GM23338 (cell line): ENCODE measurements around the gene PLPP7. TPM values are rescaled to one million over a fixed set of nuclear protein-coding genes. Genes with fewer than 3 reads are reported as not detected.

Source experiments
- ATAC-seq: fragments of 200-7000 bp; cut with Tn5 transposase; 3 replicates; pipeline ENCODE4 v1.9.1; 2020
- DNase-seq: peaks from one replicate; pipeline ENCODE4 v3.0.0-alpha.2; 2015; ENCODE audit warnings: low spot score
- H2AFZ ChIP-seq: fragments of 200-600 bp; sonication (generic); 2 replicates; pipeline ENCODE4 v1.8.0; 2016; ENCODE audit warnings: antibody characterized with exemption, mild to moderate bottlenecking, moderate library complexity
- H3F3A ChIP-seq: fragments of 200-600 bp; sonication (generic); replicated peaks from 2 replicates; pipeline ENCODE4 v1.8.0; 2017; ENCODE audit warnings: antibody characterized with exemption, mixed run types, low read depth
- H3K27ac ChIP-seq: fragments of 200-600 bp; sonication (generic); 2 replicates; pipeline ENCODE4 v1.6.1; 2016; ENCODE audit warnings: low read depth
- H3K27me3 ChIP-seq: fragments of 200-600 bp; sonication (generic); 2 replicates; pipeline ENCODE4 v1.8.0; 2016; ENCODE audit warnings: mild to moderate bottlenecking, mixed run types, moderate library complexity; ENCODE audit not compliant: insufficient read depth
- H3K36me3 ChIP-seq: fragments of 200-600 bp; sonication (generic); 2 replicates; pipeline ENCODE4 v1.8.0; 2016; ENCODE audit warnings: mild to moderate bottlenecking; ENCODE audit not compliant: insufficient read depth
- H3K4me1 ChIP-seq: fragments of 200-600 bp; sonication (generic); 2 replicates; pipeline ENCODE4 v1.8.0; 2016; ENCODE audit warnings: mild to moderate bottlenecking, moderate library complexity; ENCODE audit not compliant: insufficient read depth
- H3K4me2 ChIP-seq: fragments of 200-600 bp; sonication (generic); 2 replicates; pipeline ENCODE4 v1.7.1; 2017; ENCODE audit warnings: mixed run types
- H3K4me3 ChIP-seq: fragments of 200-600 bp; sonication (generic); 2 replicates; pipeline ENCODE4 v1.6.1; 2016; ENCODE audit warnings: mixed run types
- H3K79me2 ChIP-seq: fragments of 200-600 bp; sonication (generic); replicated peaks from 2 replicates; pipeline ENCODE4 v1.8.0; 2017; ENCODE audit warnings: mild to moderate bottlenecking; ENCODE audit not compliant: insufficient read depth
- H3K9me2 ChIP-seq: fragments of 200-600 bp; sonication (generic); 2 replicates; pipeline ENCODE4 v1.8.0; 2017; ENCODE audit not compliant: insufficient read depth
- H4K20me1 ChIP-seq: fragments of 200-600 bp; sonication (generic); replicated peaks from 2 replicates; pipeline ENCODE4 v1.8.0; 2017; ENCODE audit warnings: mild to moderate bottlenecking; ENCODE audit not compliant: insufficient read depth
- H3K27ac Mint-ChIP-seq: 2 replicates; pipeline ENCODE4 v1.8.0; 2020; ENCODE audit warnings: inconsistent platforms, mild to moderate bottlenecking, moderate library complexity, mixed read lengths
- H3K27me3 Mint-ChIP-seq: 3 replicates; pipeline ENCODE4 v1.8.0; 2022; ENCODE audit warnings: low read depth, mild to moderate bottlenecking, moderate library complexity, mixed read lengths, inconsistent platforms; ENCODE audit not compliant: insufficient read depth, poor library complexity
- H3K36me3 Mint-ChIP-seq: 3 replicates; pipeline ENCODE4 v1.8.0; 2021; ENCODE audit warnings: low read depth, mild to moderate bottlenecking, inconsistent platforms, moderate library complexity, mixed read lengths
- H3K4me1 Mint-ChIP-seq: 3 replicates; pipeline ENCODE4 v1.8.0; 2020; ENCODE audit warnings: mild to moderate bottlenecking, inconsistent platforms, mixed read lengths
- H3K4me3 Mint-ChIP-seq: 3 replicates; pipeline ENCODE4 v1.8.0; 2021; ENCODE audit warnings: moderate library complexity, mild to moderate bottlenecking, inconsistent platforms, mixed read lengths
- H3K9me3 Mint-ChIP-seq: 3 replicates; pipeline ENCODE4 v1.8.0; 2020; ENCODE audit warnings: moderate library complexity, mild to moderate bottlenecking, inconsistent platforms, mixed read lengths
- CREB1 ChIP-seq: fragments of 250-450 bp; sonication (Bioruptor Pico); IDR thresholded peaks from 2 replicates; pipeline ENCODE4 v1.5.0; 2020; ENCODE audit warnings: low read depth, mild to moderate bottlenecking, moderate library complexity
- EZH2phosphoT487 ChIP-seq: fragments of 200-600 bp; sonication (generic); IDR thresholded peaks from one replicate; pipeline ENCODE4 v1.8.1; 2018; ENCODE audit warnings: antibody characterized with exemption; ENCODE audit not compliant: unreplicated experiment
- JUNB ChIP-seq: IDR thresholded peaks from one replicate; pipeline ENCODE4 v1.6.1; 2016; ENCODE audit warnings: antibody characterized with exemption; ENCODE audit not compliant: unreplicated experiment
- NANOG ChIP-seq: IDR thresholded peaks from 2 replicates; pipeline ENCODE4 v1.6.1; 2016; ENCODE audit warnings: antibody characterized with exemption, borderline replicate concordance
- POLR2AphosphoS5 ChIP-seq: IDR thresholded peaks from 2 replicates; pipeline ENCODE4 v1.6.1; 2016; ENCODE audit warnings: antibody characterized with exemption, low read depth
- STAT1 ChIP-seq: IDR thresholded peaks from one replicate; pipeline ENCODE4 v1.6.1; 2016; ENCODE audit warnings: antibody characterized with exemption; ENCODE audit not compliant: unreplicated experiment
- ZNF114 ChIP-seq: fragments of 250-450 bp; sonication (Bioruptor Pico); IDR thresholded peaks from 2 replicates; pipeline ENCODE4 v1.5.0; 2020; ENCODE audit warnings: mild to moderate bottlenecking, moderate library complexity
- polyA plus RNA-seq: library from polyadenylated mRNA; unstranded; fragments of >200 nt; fragmentation: Nextera tagmentation; extraction: Ambion mirVana; gene quantifications from 2 replicates; pipeline ENCODE4 v1.2.1, GENCODE V29; 2016
- total RNA-seq: library from RNA; depleted of rRNA; stranded (reverse); fragments of >200 nt; shearing (Covaris generic); gene quantifications from 2 replicates; pipeline ENCODE4 v1.2.3, GENCODE V29; 2014
- TF ChIP-seq, protein P1 (sequence below): IDR thresholded peaks from 2 replicates; pipeline ENCODE4 v1.6.1; 2016; ENCODE audit warnings: antibody characterized with exemption
- TF ChIP-seq, protein P2 (sequence below), 2 experiments: fragments of 200-600 bp in 1 of 2; sonication (generic) in 1 of 2; conservative IDR thresholded peaks; 2 replicates each; pipeline versions ENCODE4 v1.5.1 to v1.6.1; 2016 to 2017; ENCODE audit warnings: antibody characterized with exemption in 2 of 2, low read depth in 2 of 2, mild to moderate bottlenecking in 2 of 2, moderate library complexity in 1 of 2
- TF ChIP-seq, protein P3 (sequence below): IDR thresholded peaks from one replicate; pipeline ENCODE4 v1.6.1; 2018; ENCODE audit warnings: antibody characterized with exemption; ENCODE audit not compliant: unreplicated experiment

PLPP7 gene
- total and polyA plus RNA-seq, 2 experiments from 2014 or later: 1.6 to 2.4 TPM

DNA sequence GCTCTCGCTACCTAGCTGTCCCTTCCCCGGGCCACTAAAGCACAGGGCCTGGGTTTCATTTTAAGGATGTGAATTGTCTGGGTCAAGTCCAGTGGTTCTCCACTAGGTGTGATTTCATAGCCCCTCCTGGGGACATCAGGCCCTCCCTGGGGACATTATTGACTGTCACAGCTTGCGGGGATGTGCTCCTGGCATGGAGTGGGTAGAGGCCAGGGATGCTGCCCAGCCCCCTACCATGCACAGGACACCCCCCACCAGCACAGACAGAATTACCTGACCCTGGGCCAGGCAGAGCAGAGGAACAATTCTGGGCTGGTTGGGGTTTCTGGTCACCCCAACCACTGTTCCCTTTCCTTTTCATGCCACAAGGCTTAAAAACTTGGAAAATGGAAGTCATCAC, 17.3 kb upstream of the PLPP7 start:
- ATAC-seq: no peak

DNA sequence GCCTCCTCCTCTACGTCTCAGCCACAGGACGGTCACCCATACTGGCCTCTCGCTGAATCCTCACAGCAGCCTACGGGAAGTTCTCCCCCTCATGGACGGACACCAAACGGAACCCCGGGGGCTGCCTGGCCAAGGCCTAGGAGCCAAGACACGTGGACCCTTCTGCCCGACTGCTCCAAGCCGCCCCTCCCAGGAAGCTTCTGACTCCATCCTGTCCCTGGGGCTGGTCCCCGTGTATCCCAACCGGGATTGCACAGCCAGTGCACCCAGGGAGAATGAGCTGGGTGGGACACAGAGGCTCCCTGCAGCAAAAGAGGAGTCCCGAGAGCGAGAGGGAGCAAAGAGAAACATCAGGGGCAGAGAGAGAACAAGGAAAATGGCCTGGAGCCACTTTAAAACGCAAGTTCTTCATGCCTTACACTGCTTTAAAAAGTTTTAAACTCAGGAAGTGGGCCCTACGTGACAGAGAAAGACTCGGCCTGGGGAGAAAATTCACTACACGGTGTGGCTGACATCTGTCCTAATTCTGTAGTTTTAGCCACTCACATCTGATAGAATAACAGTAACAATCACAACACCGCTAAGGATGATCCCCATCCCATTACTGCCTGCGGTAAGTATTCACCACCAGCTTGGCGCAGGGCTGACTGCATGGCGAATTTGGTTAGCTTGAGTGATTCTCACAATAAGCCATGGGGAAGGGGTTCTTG, 16.2 kb upstream of the PLPP7 start:
- H3K27me3 ChIP-seq: peaks cover 18% of the 10 kb centered on the region
- TF ChIP-seq CREB1 (CRISPR knock-in tag): no peak
- TF ChIP-seq STAT1: no peak
- TF ChIP-seq, protein P1, sequence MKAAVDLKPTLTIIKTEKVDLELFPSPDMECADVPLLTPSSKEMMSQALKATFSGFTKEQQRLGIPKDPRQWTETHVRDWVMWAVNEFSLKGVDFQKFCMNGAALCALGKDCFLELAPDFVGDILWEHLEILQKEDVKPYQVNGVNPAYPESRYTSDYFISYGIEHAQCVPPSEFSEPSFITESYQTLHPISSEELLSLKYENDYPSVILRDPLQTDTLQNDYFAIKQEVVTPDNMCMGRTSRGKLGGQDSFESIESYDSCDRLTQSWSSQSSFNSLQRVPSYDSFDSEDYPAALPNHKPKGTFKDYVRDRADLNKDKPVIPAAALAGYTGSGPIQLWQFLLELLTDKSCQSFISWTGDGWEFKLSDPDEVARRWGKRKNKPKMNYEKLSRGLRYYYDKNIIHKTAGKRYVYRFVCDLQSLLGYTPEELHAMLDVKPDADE: no peak
- TF ChIP-seq ZNF114 (CRISPR knock-in tag): no peak
- no peak for TF ChIP-seq JUNB
- TF ChIP-seq, protein P2, sequence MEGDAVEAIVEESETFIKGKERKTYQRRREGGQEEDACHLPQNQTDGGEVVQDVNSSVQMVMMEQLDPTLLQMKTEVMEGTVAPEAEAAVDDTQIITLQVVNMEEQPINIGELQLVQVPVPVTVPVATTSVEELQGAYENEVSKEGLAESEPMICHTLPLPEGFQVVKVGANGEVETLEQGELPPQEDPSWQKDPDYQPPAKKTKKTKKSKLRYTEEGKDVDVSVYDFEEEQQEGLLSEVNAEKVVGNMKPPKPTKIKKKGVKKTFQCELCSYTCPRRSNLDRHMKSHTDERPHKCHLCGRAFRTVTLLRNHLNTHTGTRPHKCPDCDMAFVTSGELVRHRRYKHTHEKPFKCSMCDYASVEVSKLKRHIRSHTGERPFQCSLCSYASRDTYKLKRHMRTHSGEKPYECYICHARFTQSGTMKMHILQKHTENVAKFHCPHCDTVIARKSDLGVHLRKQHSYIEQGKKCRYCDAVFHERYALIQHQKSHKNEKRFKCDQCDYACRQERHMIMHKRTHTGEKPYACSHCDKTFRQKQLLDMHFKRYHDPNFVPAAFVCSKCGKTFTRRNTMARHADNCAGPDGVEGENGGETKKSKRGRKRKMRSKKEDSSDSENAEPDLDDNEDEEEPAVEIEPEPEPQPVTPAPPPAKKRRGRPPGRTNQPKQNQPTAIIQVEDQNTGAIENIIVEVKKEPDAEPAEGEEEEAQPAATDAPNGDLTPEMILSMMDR (conservative IDR thresholded peaks at IDR 0.05; ENCODE audit: low read depth in 2 of 2): no peak
- no peak for TF ChIP-seq EZH2phosphoT487
- no peak for TF ChIP-seq NANOG
- TF ChIP-seq POLR2AphosphoS5: no peak
- Mint-ChIP-seq H3K27ac (no peak overlapping the region), H3K36me3 (no peaks in the 10 kb centered on the region), H3K27me3 (peaks cover 20% of the 10 kb centered on the region), H3K9me3 (no peaks in the 10 kb centered on the region), H3K4me3 (no peak overlapping the region), H3K4me1 (peaks cover 39% of the 10 kb centered on the region)
- DNase-seq (no peak), ATAC-seq (no peak)
- H3K79me2 ChIP-seq: no peaks in the 10 kb centered on the region
- H3K36me3 ChIP-seq: no peaks in the 10 kb centered on the region
- H3K4me3 ChIP-seq: no peak overlapping the region
- H3F3A ChIP-seq: peaks cover 14% of the 10 kb centered on the region; the same call in 1 of the 2 replicates
- peaks cover 12% of the 10 kb centered on the region; the same call in 1 of the 2 replicates for H3K4me1 ChIP-seq
- no peak overlapping the region for H2AFZ ChIP-seq
- no peaks in the 10 kb centered on the region for H3K9me2 ChIP-seq
- no peaks in the 10 kb centered on the region for H4K20me1 ChIP-seq
- no peak overlapping the region for H3K27ac ChIP-seq
- H3K4me2 ChIP-seq: no peak overlapping the region

More for the DNA sequence above, 17.3 kb upstream of the PLPP7 start:
- Histone ChIP-seq H2AFZ (no peak overlapping the region), H3K4me1 (peaks cover 12% of the 10 kb centered on the region; the same call in 1 of the 2 replicates), H3K4me2 (no peak overlapping the region), H3K27me3 (peaks cover 18% of the 10 kb centered on the region), H3F3A (peaks cover 14% of the 10 kb centered on the region; the same call in 1 of the 2 replicates), H3K27ac (no peak overlapping the region), H3K36me3 (no peaks in the 10 kb centered on the region), H3K4me3 (no peak overlapping the region), H3K79me2 (no peaks in the 10 kb centered on the region), H3K9me2 (no peaks in the 10 kb centered on the region), H4K20me1 (no peaks in the 10 kb centered on the region)
- no peaks in the 10 kb centered on the region for H3K9me3 Mint-ChIP-seq
- TF ChIP-seq, protein P3, sequence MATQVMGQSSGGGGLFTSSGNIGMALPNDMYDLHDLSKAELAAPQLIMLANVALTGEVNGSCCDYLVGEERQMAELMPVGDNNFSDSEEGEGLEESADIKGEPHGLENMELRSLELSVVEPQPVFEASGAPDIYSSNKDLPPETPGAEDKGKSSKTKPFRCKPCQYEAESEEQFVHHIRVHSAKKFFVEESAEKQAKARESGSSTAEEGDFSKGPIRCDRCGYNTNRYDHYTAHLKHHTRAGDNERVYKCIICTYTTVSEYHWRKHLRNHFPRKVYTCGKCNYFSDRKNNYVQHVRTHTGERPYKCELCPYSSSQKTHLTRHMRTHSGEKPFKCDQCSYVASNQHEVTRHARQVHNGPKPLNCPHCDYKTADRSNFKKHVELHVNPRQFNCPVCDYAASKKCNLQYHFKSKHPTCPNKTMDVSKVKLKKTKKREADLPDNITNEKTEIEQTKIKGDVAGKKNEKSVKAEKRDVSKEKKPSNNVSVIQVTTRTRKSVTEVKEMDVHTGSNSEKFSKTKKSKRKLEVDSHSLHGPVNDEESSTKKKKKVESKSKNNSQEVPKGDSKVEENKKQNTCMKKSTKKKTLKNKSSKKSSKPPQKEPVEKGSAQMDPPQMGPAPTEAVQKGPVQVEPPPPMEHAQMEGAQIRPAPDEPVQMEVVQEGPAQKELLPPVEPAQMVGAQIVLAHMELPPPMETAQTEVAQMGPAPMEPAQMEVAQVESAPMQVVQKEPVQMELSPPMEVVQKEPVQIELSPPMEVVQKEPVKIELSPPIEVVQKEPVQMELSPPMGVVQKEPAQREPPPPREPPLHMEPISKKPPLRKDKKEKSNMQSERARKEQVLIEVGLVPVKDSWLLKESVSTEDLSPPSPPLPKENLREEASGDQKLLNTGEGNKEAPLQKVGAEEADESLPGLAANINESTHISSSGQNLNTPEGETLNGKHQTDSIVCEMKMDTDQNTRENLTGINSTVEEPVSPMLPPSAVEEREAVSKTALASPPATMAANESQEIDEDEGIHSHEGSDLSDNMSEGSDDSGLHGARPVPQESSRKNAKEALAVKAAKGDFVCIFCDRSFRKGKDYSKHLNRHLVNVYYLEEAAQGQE: no peak
- no peak overlapping the region for H3K4me3 Mint-ChIP-seq
- H3K27me3 Mint-ChIP-seq: peaks cover 17% of the 10 kb centered on the region
- no peaks in the 10 kb centered on the region for H3K36me3 Mint-ChIP-seq
- peaks cover 37% of the 10 kb centered on the region for H3K4me1 Mint-ChIP-seq
- DNase-seq: no peak
- H3K27ac Mint-ChIP-seq: no peak overlapping the region
